OCI-M2 (cell line): ENCODE data around the gene SLC16A3.
"Not testable (repeated sequence)": the region's sequence is repeated elsewhere in the genome, so short reads cannot be mapped to it uniquely, and the experiment has no call there.

Experiments used
- DNase-seq: peaks from one replicate; lab custom pipeline; 2025; ENCODE audit not compliant: unreplicated experiment; lab: John Stamatoyannopoulos, UW

The SLC16A3 gene

GRCh38 chr17:82203920-82204319 is 24.9 kb upstream of the SLC16A3 start:
- no peak for DNase-seq

- DNase-seq = no peak
These were observed 23.8 kb upstream of the SLC16A3 start for GRCh38 chr17:82204831-82205719.

GRCh38 chr17:82205720-82206508 is 22.9 kb upstream of the SLC16A3 start:
- no peak for DNase-seq

GRCh38 chr17:82210655-82211054 is 18.2 kb upstream of the SLC16A3 start:
- DNase-seq = not testable (repeated sequence)

- no peak for DNase-seq
These were observed 16.3 kb upstream of the SLC16A3 start, which contains the start of gene CCDC57 for GRCh38 chr17:82212331-82213250. TSS of gene CCDC57 (minus strand) at chr17:82212842. CDS start at chr17:82201944, 10,898 bp downstream.

- DNase-seq = no peak
These were observed 15.4 kb upstream of the SLC16A3 start for GRCh38 chr17:82213251-82214011.

- DNase-seq = no peak
These were observed 14.7 kb upstream of the SLC16A3 start for GRCh38 chr17:82214012-82214628.

- no peak for DNase-seq
These were observed 13.5 kb upstream of the SLC16A3 start for GRCh38 chr17:82215095-82215971.

GRCh38 chr17:82215972-82216300 is 12.9 kb upstream of the SLC16A3 start:
- no peak for DNase-seq

GRCh38 chr17:82216301-82217119 is 12.3 kb upstream of the SLC16A3 start:
- DNase-seq = no peak

- DNase-seq = no peak
These were observed 11.7 kb upstream of the SLC16A3 start for GRCh38 chr17:82217120-82217529.

GRCh38 chr17:82217530-82218204 is 11.2 kb upstream of the SLC16A3 start:
- no peak for DNase-seq

GRCh38 chr17:82218349-82219075 is 10.3 kb upstream of the SLC16A3 start:
- DNase-seq = no peak

GRCh38 chr17:82219083-82219482 is 9.8 kb upstream of the SLC16A3 start:
- no peak for DNase-seq

- DNase-seq = no peak
These were observed 8.8 kb upstream of the SLC16A3 start for GRCh38 chr17:82219753-82220709.
